CD14-positive monocyte (primary cell): ENCODE data around the gene IP6K1. TPM values are rescaled to one million over a fixed set of nuclear protein-coding genes. Genes with fewer than 3 reads are reported as not detected.
A peak's percentile ranks its signal among the peaks of the same experiment; 100 is the strongest.

Experiments used
- DNase-seq, 3 donors: peaks; one replicate each; pipeline ENCODE4 v3.0.0-alpha.2; 2011 to 2022
- H2AFZ ChIP-seq: 2 replicates; pipeline ENCODE4 v1.6.0; 2012; ENCODE audit warnings: mild to moderate bottlenecking, low read depth, low read length, inconsistent platforms; ENCODE audit not compliant: insufficient read depth, poor library complexity, severe bottlenecking
- H3K27ac ChIP-seq, 2 donors: 1 replicate in 1 of 2; 2 replicates in 1 of 2; pipeline ENCODE4 v1.5.1; 2012 to 2013; ENCODE audit warnings: low read length in 2 of 2, control low read depth in 1 of 2, inconsistent platforms in 1 of 2, low read depth in 1 of 2, mild to moderate bottlenecking in 1 of 2
- H3K27me3 ChIP-seq, 2 donors: one replicate each; pipeline versions ENCODE4 v1.6.0 to v1.6.1; 2011 to 2013; ENCODE audit warnings: low read length in 2 of 2; ENCODE audit not compliant: control insufficient read depth in 2 of 2, insufficient read depth in 2 of 2
- H3K36me3 ChIP-seq, 2 donors: replicated peaks in 1 of 2; 1 replicate in 1 of 2; 2 replicates in 1 of 2; pipeline versions ENCODE4 v1.5.1 to v1.6.1; 2012 to 2013; ENCODE audit warnings: low read length in 2 of 2, control low read depth in 1 of 2, inconsistent platforms in 1 of 2, mild to moderate bottlenecking in 1 of 2; ENCODE audit not compliant: insufficient read depth in 2 of 2, control insufficient read depth in 1 of 2
- H3K4me1 ChIP-seq, 2 donors: 1 replicate in 1 of 2; 2 replicates in 1 of 2; pipeline versions ENCODE4 v1.5.1 to v1.6.1; 2012 to 2013; ENCODE audit warnings: low read length in 2 of 2, control low read depth in 1 of 2, inconsistent platforms in 1 of 2, mild to moderate bottlenecking in 1 of 2, moderate library complexity in 1 of 2; ENCODE audit not compliant: insufficient read depth in 2 of 2, control insufficient read depth in 1 of 2
- H3K4me2 ChIP-seq: replicated peaks from 2 replicates; pipeline ENCODE3; 2012; ENCODE audit warnings: low read length, moderate library complexity, mild to moderate bottlenecking; ENCODE audit not compliant: poor library complexity, severe bottlenecking; ENCODE audit errors: extremely low read depth
- H3K4me3 ChIP-seq, 3 experiments: fragments of 200-600 bp in 1 of 3; sonication (generic) in 1 of 3; replicated peaks in 1 of 3; 1 replicate in 2 of 3; 2 replicates in 1 of 3; pipeline ENCODE4 v1.5.1; 2011 to 2013; ENCODE audit warnings: low read length in 3 of 3, mild to moderate bottlenecking in 3 of 3, control low read depth in 2 of 3, low read depth in 2 of 3, inconsistent platforms in 1 of 3, moderate library complexity in 1 of 3
- H3K79me2 ChIP-seq: 2 replicates; pipeline ENCODE4 v1.6.0; 2012; ENCODE audit warnings: mild to moderate bottlenecking, control low read depth, inconsistent platforms, low read length, moderate library complexity; ENCODE audit not compliant: insufficient read depth
- H3K9ac ChIP-seq: 2 replicates; pipeline ENCODE4 v1.6.0; 2017; ENCODE audit warnings: low read length, mild to moderate bottlenecking; ENCODE audit not compliant: insufficient read depth, poor library complexity, severe bottlenecking
- H3K9me3 ChIP-seq, 2 donors: replicated peaks in 1 of 2; 1 replicate in 1 of 2; 2 replicates in 1 of 2; pipeline versions ENCODE4 v1.5.1 to v1.6.1; 2012 to 2013; ENCODE audit warnings: low read length in 2 of 2, control low read depth in 1 of 2; ENCODE audit not compliant: control insufficient read depth in 1 of 2, insufficient read depth in 1 of 2
- H4K20me1 ChIP-seq: 2 replicates; pipeline ENCODE4 v1.6.0; 2012; ENCODE audit warnings: mild to moderate bottlenecking, low read length, control low read depth, moderate library complexity; ENCODE audit not compliant: insufficient read depth
- H3K27ac Mint-ChIP-seq, 7 donors: one replicate each; pipeline ENCODE4 v1.8.0; 2020; ENCODE audit warnings: mild to moderate bottlenecking in 7 of 7, mixed read lengths in 7 of 7, moderate library complexity in 6 of 7, inconsistent platforms in 2 of 7
- H3K27me3 Mint-ChIP-seq, 3 donors: one replicate each; pipeline ENCODE4 v1.8.0; 2021 to 2022; ENCODE audit warnings: low read depth in 3 of 3, mild to moderate bottlenecking in 3 of 3, mixed read lengths in 3 of 3, moderate library complexity in 3 of 3, inconsistent platforms in 1 of 3
- H3K36me3 Mint-ChIP-seq, 2 donors: one replicate each; pipeline ENCODE4 v1.8.0; 2020; ENCODE audit warnings: mixed read lengths in 2 of 2, inconsistent platforms in 1 of 2, mild to moderate bottlenecking in 1 of 2
- H3K4me1 Mint-ChIP-seq: one replicate; pipeline ENCODE4 v1.8.0; 2020; ENCODE audit warnings: mild to moderate bottlenecking, mixed read lengths
- H3K4me3 Mint-ChIP-seq, 2 donors: one replicate each; pipeline ENCODE4 v1.8.0; 2020; ENCODE audit warnings: mild to moderate bottlenecking in 2 of 2, mixed read lengths in 2 of 2, moderate library complexity in 1 of 2
- H3K9me3 Mint-ChIP-seq, 7 donors: one replicate each; pipeline ENCODE4 v1.8.0; 2020 to 2022; ENCODE audit warnings: mixed read lengths in 7 of 7, mild to moderate bottlenecking in 6 of 7, moderate library complexity in 6 of 7, inconsistent platforms in 2 of 7
- WGBS: methylation state at CpG from one replicate; pipeline ENCODE4 v1.1.5; 2013; ENCODE audit warnings: missing lambda C conversion rate; ENCODE audit not compliant: insufficient coverage; 5-methylcytosine and 5-hydroxymethylcytosine counted together
- intact Hi-C, 2 donors: fragments of 100-400 bp; cut with micrococcal nuclease; formaldehyde crosslinking; loops; one replicate each; pipeline versions ENCODE4 v1.15.0 to v1.15.1; 2023
- polyA plus RNA-seq, 3 donors: library from polyadenylated mRNA; depleted of rRNA in 1 of 3; unstranded in 2 of 3; stranded (reverse) in 1 of 3; fragments of 300-500 nt in 2 of 3; fragments of >200 nt in 1 of 3; fragmentation: Illumina TruSeq in 2 of 3; gene quantifications; 1 replicate in 2 of 3; 2 replicates in 1 of 3; pipeline ENCODE4 v1.2.3, GENCODE V29; 2012 to 2021
- TF ChIP-seq, protein P1 (sequence below): fragments of 200-600 bp; IDR thresholded peaks from one replicate; pipeline ENCODE4 v1.8.0; 2022; ENCODE audit warnings: antibody characterized with exemption, mild to moderate bottlenecking

IP6K1 gene
- polyA plus RNA-seq, 3 donors = 15.8 to 27.1 (median 16.1) TPM

DNA sequence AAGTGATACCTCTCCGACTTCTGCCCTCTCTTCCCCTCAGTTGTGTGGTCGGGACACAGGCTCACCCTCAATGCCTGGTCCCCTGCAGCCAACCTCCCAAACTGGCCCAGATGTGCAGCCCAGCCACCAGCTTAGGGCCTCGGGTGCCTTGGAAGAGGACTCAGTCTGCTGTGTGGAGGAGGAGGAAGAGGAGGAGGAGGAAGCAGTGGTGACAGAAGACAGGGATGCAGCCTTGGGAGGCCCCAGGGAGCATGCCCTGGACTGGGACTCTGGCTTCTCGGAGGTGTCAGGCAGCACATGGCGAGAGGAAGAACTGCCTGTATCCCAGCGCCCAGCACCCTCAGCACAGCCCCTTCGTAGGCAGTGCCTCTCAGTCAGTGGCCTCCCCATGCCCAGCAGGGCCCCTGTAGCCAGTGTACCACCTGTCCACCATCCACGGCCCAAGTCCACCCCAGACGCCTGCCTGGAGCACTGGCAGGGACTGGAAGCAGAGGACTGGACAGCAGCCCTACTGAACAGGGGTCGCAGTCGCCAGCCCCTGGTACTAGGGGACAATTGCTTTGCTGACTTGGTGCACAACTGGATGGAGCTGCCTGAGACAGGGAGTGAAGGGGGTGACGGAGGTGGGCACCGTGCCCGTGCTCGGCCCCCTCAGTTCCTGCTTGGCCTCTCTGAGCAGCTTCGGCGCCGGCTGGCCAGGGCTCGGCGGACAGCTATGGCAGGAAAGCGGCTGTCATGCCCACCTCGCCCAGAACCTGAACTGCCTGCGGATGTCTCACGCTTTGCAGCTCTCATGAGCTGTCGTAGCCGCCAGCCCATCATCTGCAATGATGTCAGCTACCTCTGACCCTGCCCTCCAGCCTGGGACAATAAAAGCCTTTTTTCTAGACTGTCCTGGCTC lies 18.0 kb upstream of the IP6K1 start:
- WGBS = 5% methylated on average over 23 of the region's 26 CpGs
- H3K4me1 ChIP-seq = peaks cover 47 to 56% of the 10 kb centered on the region in 2 donors
- peaks cover 15 to 21% (median 17%) of the 10 kb centered on the region in 3 donors for H3K27me3 Mint-ChIP-seq

More for the DNA sequence above, 18.0 kb upstream of the IP6K1 start:
- peak overlapping the region in 2 of 3 experiments; percentile 99 for H3K4me3 ChIP-seq
- peak overlapping the region in 4 of 7 donors; percentile 17 to 71 (median 42) for H3K27ac Mint-ChIP-seq
- peaks cover 12% of the 10 kb centered on the region for H3K79me2 ChIP-seq
- H3K4me3 Mint-ChIP-seq = peak overlapping the region; percentile 90 to 95
- peaks cover 63% of the 10 kb centered on the region for H3K4me1 Mint-ChIP-seq
- peaks cover 0 to 5% of the 10 kb centered on the region in 2 donors for H3K27me3 ChIP-seq
- H3K9me3 Mint-ChIP-seq = peaks cover 0 to 3% (median 0%) of the 10 kb centered on the region in 7 donors
- no peak overlapping the region for H3K27ac ChIP-seq
- peak overlapping the region; percentile 98 for H2AFZ ChIP-seq
- H3K36me3 Mint-ChIP-seq = peaks cover 27% of the 10 kb centered on the region in 2 donors
- H3K4me2 ChIP-seq = peak overlapping the region; percentile 99
- peaks cover 8% of the 10 kb centered on the region for H4K20me1 ChIP-seq
- TF ChIP-seq, protein P1, sequence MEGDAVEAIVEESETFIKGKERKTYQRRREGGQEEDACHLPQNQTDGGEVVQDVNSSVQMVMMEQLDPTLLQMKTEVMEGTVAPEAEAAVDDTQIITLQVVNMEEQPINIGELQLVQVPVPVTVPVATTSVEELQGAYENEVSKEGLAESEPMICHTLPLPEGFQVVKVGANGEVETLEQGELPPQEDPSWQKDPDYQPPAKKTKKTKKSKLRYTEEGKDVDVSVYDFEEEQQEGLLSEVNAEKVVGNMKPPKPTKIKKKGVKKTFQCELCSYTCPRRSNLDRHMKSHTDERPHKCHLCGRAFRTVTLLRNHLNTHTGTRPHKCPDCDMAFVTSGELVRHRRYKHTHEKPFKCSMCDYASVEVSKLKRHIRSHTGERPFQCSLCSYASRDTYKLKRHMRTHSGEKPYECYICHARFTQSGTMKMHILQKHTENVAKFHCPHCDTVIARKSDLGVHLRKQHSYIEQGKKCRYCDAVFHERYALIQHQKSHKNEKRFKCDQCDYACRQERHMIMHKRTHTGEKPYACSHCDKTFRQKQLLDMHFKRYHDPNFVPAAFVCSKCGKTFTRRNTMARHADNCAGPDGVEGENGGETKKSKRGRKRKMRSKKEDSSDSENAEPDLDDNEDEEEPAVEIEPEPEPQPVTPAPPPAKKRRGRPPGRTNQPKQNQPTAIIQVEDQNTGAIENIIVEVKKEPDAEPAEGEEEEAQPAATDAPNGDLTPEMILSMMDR = no peak
- peak overlapping the region; percentile 70 for H3K9ac ChIP-seq
- no peaks in the 10 kb centered on the region for H3K9me3 ChIP-seq
- peaks cover 10 to 22% of the 10 kb centered on the region in 2 donors for H3K36me3 ChIP-seq
- no peak for DNase-seq
- intact Hi-C loops = no loop called here
